GM10266 (cell line): ENCODE results near the gene NAPB.

Source experiments
- DNase-seq: peaks from one replicate; pipeline ENCODE4 v3.0.0; 2012; ENCODE audit errors: extremely low spot score
- CTCF ChIP-seq: IDR thresholded peaks from 2 replicates; pipeline ENCODE4 v1.5.1; 2012; ENCODE audit warnings: mild to moderate bottlenecking, low read depth; ENCODE audit not compliant: control insufficient read depth, insufficient read depth; ENCODE audit errors: missing control alignments

Gene NAPB

GRCh38 chr20:23404196-23404595 lies 17.1 kb downstream of the NAPB start:
- DNase-seq, result no peak
- TF ChIP-seq CTCF, result no peak

DNA sequence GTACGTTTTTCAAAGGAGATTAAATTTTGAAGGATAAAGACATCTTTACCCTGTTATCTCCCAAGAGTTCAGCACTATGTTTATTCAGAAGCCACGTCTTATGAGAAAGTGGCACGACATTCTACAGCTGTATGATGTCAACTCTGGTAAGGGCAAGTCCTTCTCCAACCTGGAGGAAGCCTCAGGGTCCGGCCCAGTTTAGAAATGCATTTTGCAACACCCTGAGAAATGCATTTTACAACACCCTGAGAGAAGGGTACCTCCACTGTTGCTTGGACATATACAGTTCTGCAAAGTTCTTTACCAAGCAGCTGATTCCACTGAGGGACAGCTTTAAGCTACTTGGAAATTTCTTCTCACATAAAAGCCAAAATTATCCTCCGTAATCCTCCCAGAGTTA lies 17.5 kb downstream of the NAPB start:
- TF ChIP-seq CTCF, result no peak
- DNase-seq, result no peak

DNA sequence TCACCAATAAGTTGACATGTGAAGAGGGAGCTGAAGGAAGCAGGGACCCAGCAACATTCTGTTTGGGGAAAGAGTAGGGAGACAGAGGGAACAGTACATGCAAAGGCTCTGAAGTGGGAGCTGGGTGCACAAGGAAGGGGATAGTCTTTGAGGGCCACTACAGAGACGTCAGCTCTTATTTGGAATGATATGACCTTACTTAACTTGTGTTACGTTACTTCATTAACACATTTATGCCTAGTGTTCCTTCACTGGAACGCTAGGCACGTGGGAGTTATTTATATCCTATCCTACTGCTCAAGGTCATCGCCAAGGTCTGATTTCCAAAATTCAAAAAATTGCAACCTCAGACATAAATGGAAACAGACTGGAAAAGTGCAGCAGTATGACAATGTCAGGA lies 20.2 kb downstream of the NAPB start:
- no peak for TF ChIP-seq CTCF
- no peak for DNase-seq

DNA sequence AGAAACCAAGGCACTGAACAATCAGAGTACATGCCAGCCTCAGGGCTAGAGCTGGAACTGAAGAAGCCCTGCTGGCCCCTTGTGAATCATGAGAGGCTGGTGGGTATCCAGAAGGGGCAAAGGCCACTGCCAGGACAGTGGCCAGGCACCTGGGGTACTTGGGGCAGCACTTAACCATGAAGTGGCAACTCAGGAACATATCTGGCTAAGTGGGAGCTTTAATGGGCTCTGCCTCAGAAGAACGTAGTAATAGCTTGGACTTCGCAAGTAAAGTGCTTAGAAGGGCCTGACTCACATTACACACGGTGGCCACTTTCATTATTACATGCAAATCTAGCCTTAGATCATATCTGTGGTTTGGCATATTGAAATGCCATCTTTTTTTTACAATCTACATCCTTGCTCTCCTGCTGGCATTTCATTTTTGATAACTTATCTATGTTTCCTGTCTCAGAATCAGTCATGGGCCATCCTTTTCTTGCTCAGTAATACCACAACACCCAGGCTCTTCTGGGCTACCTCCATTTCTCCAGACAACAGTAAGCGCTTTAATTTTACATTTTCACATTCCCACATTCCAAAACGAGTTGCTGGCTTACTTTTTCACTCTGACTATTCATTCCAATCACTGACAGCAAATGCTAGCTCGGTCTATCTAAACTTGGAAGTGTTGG lies 21.6 kb downstream of the NAPB start:
- DNase-seq, result no peak
- no peak for TF ChIP-seq CTCF

DNA sequence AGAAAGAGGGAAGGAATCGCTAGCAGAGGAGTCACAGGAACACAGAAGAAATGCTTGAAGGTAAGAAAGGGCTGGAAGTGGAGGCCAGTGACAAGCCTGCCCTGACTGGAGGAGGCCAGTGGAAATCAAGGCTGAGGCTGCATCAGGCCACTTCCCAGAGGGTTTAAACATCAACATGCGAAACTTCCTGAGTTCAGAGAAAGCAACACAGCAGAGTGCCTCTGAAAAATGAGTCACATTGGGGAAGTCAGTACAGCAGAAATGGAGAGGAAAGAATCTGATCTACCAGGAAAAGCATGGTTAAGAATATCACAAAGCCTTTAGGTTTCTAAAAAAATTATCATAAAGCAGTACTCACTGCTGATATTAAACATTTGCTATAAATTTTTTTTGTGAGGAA lies 23.3 kb downstream of the NAPB start:
- no peak for DNase-seq
- no peak for TF ChIP-seq CTCF

- TF ChIP-seq CTCF, result no peak
- DNase-seq, result no peak
Observed at GRCh38 chr20:23396950-23397627, 24.2 kb downstream of the NAPB start.
